CD14-positive monocyte (primary cell): ENCODE results near the gene ZNF385D. TPM values are rescaled to one million over a fixed set of nuclear protein-coding genes. Genes with fewer than 3 reads are reported as not detected.

ENCODE experiments used
- DNase-seq, 3 donors: peaks; one replicate each; pipeline ENCODE4 v3.0.0-alpha.2; 2011 to 2022
- H2AFZ ChIP-seq: 2 replicates; pipeline ENCODE4 v1.6.0; 2012; ENCODE audit warnings: mild to moderate bottlenecking, low read depth, low read length, inconsistent platforms; ENCODE audit not compliant: insufficient read depth, poor library complexity, severe bottlenecking
- H3K27ac ChIP-seq, 2 donors: 1 replicate in 1 of 2; 2 replicates in 1 of 2; pipeline ENCODE4 v1.5.1; 2012 to 2013; ENCODE audit warnings: low read length in 2 of 2, control low read depth in 1 of 2, inconsistent platforms in 1 of 2, low read depth in 1 of 2, mild to moderate bottlenecking in 1 of 2
- H3K27me3 ChIP-seq, 2 donors: one replicate each; pipeline versions ENCODE4 v1.6.0 to v1.6.1; 2011 to 2013; ENCODE audit warnings: low read length in 2 of 2; ENCODE audit not compliant: control insufficient read depth in 2 of 2, insufficient read depth in 2 of 2
- H3K36me3 ChIP-seq, 2 donors: replicated peaks in 1 of 2; 1 replicate in 1 of 2; 2 replicates in 1 of 2; pipeline versions ENCODE4 v1.5.1 to v1.6.1; 2012 to 2013; ENCODE audit warnings: low read length in 2 of 2, control low read depth in 1 of 2, inconsistent platforms in 1 of 2, mild to moderate bottlenecking in 1 of 2; ENCODE audit not compliant: insufficient read depth in 2 of 2, control insufficient read depth in 1 of 2
- H3K4me1 ChIP-seq, 2 donors: 1 replicate in 1 of 2; 2 replicates in 1 of 2; pipeline versions ENCODE4 v1.5.1 to v1.6.1; 2012 to 2013; ENCODE audit warnings: low read length in 2 of 2, control low read depth in 1 of 2, inconsistent platforms in 1 of 2, mild to moderate bottlenecking in 1 of 2, moderate library complexity in 1 of 2; ENCODE audit not compliant: insufficient read depth in 2 of 2, control insufficient read depth in 1 of 2
- H3K4me2 ChIP-seq: replicated peaks from 2 replicates; pipeline ENCODE3; 2012; ENCODE audit warnings: low read length, moderate library complexity, mild to moderate bottlenecking; ENCODE audit not compliant: poor library complexity, severe bottlenecking; ENCODE audit errors: extremely low read depth
- H3K4me3 ChIP-seq, 3 experiments: fragments of 200-600 bp in 1 of 3; sonication (generic) in 1 of 3; replicated peaks in 1 of 3; 1 replicate in 2 of 3; 2 replicates in 1 of 3; pipeline ENCODE4 v1.5.1; 2011 to 2013; ENCODE audit warnings: low read length in 3 of 3, mild to moderate bottlenecking in 3 of 3, control low read depth in 2 of 3, low read depth in 2 of 3, inconsistent platforms in 1 of 3, moderate library complexity in 1 of 3
- H3K79me2 ChIP-seq: 2 replicates; pipeline ENCODE4 v1.6.0; 2012; ENCODE audit warnings: mild to moderate bottlenecking, control low read depth, inconsistent platforms, low read length, moderate library complexity; ENCODE audit not compliant: insufficient read depth
- H3K9ac ChIP-seq: 2 replicates; pipeline ENCODE4 v1.6.0; 2017; ENCODE audit warnings: low read length, mild to moderate bottlenecking; ENCODE audit not compliant: insufficient read depth, poor library complexity, severe bottlenecking
- H3K9me3 ChIP-seq, 2 donors: replicated peaks in 1 of 2; 1 replicate in 1 of 2; 2 replicates in 1 of 2; pipeline versions ENCODE4 v1.5.1 to v1.6.1; 2012 to 2013; ENCODE audit warnings: low read length in 2 of 2, control low read depth in 1 of 2; ENCODE audit not compliant: control insufficient read depth in 1 of 2, insufficient read depth in 1 of 2
- H4K20me1 ChIP-seq: 2 replicates; pipeline ENCODE4 v1.6.0; 2012; ENCODE audit warnings: mild to moderate bottlenecking, low read length, control low read depth, moderate library complexity; ENCODE audit not compliant: insufficient read depth
- H3K27ac Mint-ChIP-seq, 7 donors: one replicate each; pipeline ENCODE4 v1.8.0; 2020; ENCODE audit warnings: mild to moderate bottlenecking in 7 of 7, mixed read lengths in 7 of 7, moderate library complexity in 6 of 7, inconsistent platforms in 2 of 7
- H3K27me3 Mint-ChIP-seq, 3 donors: one replicate each; pipeline ENCODE4 v1.8.0; 2021 to 2022; ENCODE audit warnings: low read depth in 3 of 3, mild to moderate bottlenecking in 3 of 3, mixed read lengths in 3 of 3, moderate library complexity in 3 of 3, inconsistent platforms in 1 of 3
- H3K36me3 Mint-ChIP-seq, 2 donors: one replicate each; pipeline ENCODE4 v1.8.0; 2020; ENCODE audit warnings: mixed read lengths in 2 of 2, inconsistent platforms in 1 of 2, mild to moderate bottlenecking in 1 of 2
- H3K4me1 Mint-ChIP-seq: one replicate; pipeline ENCODE4 v1.8.0; 2020; ENCODE audit warnings: mild to moderate bottlenecking, mixed read lengths
- H3K4me3 Mint-ChIP-seq, 2 donors: one replicate each; pipeline ENCODE4 v1.8.0; 2020; ENCODE audit warnings: mild to moderate bottlenecking in 2 of 2, mixed read lengths in 2 of 2, moderate library complexity in 1 of 2
- H3K9me3 Mint-ChIP-seq, 7 donors: one replicate each; pipeline ENCODE4 v1.8.0; 2020 to 2022; ENCODE audit warnings: mixed read lengths in 7 of 7, mild to moderate bottlenecking in 6 of 7, moderate library complexity in 6 of 7, inconsistent platforms in 2 of 7
- WGBS: methylation state at CpG from one replicate; pipeline ENCODE4 v1.1.5; 2013; ENCODE audit warnings: missing lambda C conversion rate; ENCODE audit not compliant: insufficient coverage; 5-methylcytosine and 5-hydroxymethylcytosine counted together
- intact Hi-C, 2 donors: fragments of 100-400 bp; cut with micrococcal nuclease; formaldehyde crosslinking; loops; one replicate each; pipeline versions ENCODE4 v1.15.0 to v1.15.1; 2023
- polyA plus RNA-seq, 3 donors: library from polyadenylated mRNA; depleted of rRNA in 1 of 3; unstranded in 2 of 3; stranded (reverse) in 1 of 3; fragments of 300-500 nt in 2 of 3; fragments of >200 nt in 1 of 3; fragmentation: Illumina TruSeq in 2 of 3; gene quantifications; 1 replicate in 2 of 3; 2 replicates in 1 of 3; pipeline ENCODE4 v1.2.3, GENCODE V29; 2012 to 2021
- TF ChIP-seq, protein P1 (sequence below): fragments of 200-600 bp; IDR thresholded peaks from one replicate; pipeline ENCODE4 v1.8.0; 2022; ENCODE audit warnings: antibody characterized with exemption, mild to moderate bottlenecking

ZNF385D gene
- polyA plus RNA-seq, 3 donors = not detected

DNA sequence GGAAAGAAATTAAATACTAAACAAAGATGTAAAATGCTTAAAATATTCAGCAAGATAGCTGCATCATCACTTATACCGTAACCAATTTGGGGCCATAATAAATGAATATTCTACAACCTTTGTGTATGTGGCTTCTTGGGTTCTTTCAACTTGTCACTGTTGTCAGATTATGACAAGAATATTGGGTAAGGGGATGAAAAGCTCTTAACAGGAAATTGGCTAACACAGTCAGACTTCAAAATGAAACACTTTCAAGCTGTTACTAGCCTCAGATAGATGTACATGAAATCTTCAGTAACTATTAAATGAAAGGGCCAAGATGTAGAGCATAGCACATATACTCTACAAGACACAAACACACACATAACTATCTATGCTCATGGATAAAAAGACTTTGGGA lies 38.7 kb upstream of the ZNF385D start:
- TF ChIP-seq, protein P1, sequence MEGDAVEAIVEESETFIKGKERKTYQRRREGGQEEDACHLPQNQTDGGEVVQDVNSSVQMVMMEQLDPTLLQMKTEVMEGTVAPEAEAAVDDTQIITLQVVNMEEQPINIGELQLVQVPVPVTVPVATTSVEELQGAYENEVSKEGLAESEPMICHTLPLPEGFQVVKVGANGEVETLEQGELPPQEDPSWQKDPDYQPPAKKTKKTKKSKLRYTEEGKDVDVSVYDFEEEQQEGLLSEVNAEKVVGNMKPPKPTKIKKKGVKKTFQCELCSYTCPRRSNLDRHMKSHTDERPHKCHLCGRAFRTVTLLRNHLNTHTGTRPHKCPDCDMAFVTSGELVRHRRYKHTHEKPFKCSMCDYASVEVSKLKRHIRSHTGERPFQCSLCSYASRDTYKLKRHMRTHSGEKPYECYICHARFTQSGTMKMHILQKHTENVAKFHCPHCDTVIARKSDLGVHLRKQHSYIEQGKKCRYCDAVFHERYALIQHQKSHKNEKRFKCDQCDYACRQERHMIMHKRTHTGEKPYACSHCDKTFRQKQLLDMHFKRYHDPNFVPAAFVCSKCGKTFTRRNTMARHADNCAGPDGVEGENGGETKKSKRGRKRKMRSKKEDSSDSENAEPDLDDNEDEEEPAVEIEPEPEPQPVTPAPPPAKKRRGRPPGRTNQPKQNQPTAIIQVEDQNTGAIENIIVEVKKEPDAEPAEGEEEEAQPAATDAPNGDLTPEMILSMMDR = no peak
- H3K36me3 Mint-ChIP-seq = no peaks in the 10 kb centered on the region
- H3K27me3 Mint-ChIP-seq = no peaks in the 10 kb centered on the region
- no peak overlapping the region for H3K27ac ChIP-seq
- DNase-seq = no peak
- H3K9me3 ChIP-seq = peaks cover 0 to 6% of the 10 kb centered on the region in 2 donors
- peaks cover 0 to 7% (median 2%) of the 10 kb centered on the region in 7 donors for H3K9me3 Mint-ChIP-seq
- no peak overlapping the region for H2AFZ ChIP-seq
- WGBS = no CpG with 5 or more reads among the region's 1 CpG
- H3K4me1 Mint-ChIP-seq = no peaks in the 10 kb centered on the region
- H3K4me3 Mint-ChIP-seq = no peak overlapping the region
- H3K36me3 ChIP-seq = no peaks in the 10 kb centered on the region
- H3K4me1 ChIP-seq = no peaks in the 10 kb centered on the region
- H3K9ac ChIP-seq = no peak overlapping the region
- H4K20me1 ChIP-seq = no peaks in the 10 kb centered on the region
- H3K4me3 ChIP-seq = no peak overlapping the region
- H3K27me3 ChIP-seq = no peaks in the 10 kb centered on the region
- no peaks in the 10 kb centered on the region for H3K79me2 ChIP-seq
- H3K4me2 ChIP-seq = no peak overlapping the region
- H3K27ac Mint-ChIP-seq = no peak overlapping the region
- intact Hi-C loops = no loop called here

DNA sequence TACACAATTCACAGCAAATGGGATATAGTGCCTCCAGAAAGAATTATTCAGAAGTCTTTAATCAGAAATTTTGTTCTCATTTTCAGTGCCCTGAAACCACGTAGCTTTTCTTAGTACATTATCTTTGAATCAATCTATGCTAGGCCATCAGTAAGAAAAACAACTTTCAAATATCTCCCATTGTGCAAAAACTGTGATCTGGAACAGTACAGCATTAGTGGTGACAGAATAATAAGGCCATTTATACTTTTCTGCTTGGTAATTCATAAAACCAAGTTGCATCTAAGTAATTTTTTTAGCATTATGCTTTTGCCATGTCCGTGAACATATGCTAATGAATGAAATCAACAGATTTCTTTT lies 35.4 kb upstream of the ZNF385D start:
- Mint-ChIP-seq H3K27me3 (no peaks in the 10 kb centered on the region), H3K27ac (no peak overlapping the region), H3K36me3 (no peaks in the 10 kb centered on the region), H3K4me1 (no peaks in the 10 kb centered on the region), H3K9me3 (peaks cover 0 to 7% (median 2%) of the 10 kb centered on the region in 7 donors), H3K4me3 (no peak overlapping the region)
- WGBS = no CpG with 5 or more reads among the region's 2 CpGs
- H3K4me1 ChIP-seq = no peaks in the 10 kb centered on the region
- H4K20me1 ChIP-seq = no peaks in the 10 kb centered on the region
- no peak overlapping the region for H3K27ac ChIP-seq
- no peak overlapping the region for H3K4me2 ChIP-seq
- H3K36me3 ChIP-seq = no peaks in the 10 kb centered on the region
- peaks cover 0 to 3% of the 10 kb centered on the region in 2 donors for H3K9me3 ChIP-seq
- no peak overlapping the region for H2AFZ ChIP-seq
- no peaks in the 10 kb centered on the region for H3K27me3 ChIP-seq
- no peak overlapping the region for H3K4me3 ChIP-seq
- H3K9ac ChIP-seq = no peak overlapping the region
- no peaks in the 10 kb centered on the region for H3K79me2 ChIP-seq
- TF ChIP-seq, protein P1 = no peak
- DNase-seq = no peak
- intact Hi-C loops = no loop called here
